Transverse colon (tissue), 4 donors: ENCODE measurements around the gene TMC5.

ENCODE experiments used
- CTCF ChIP-seq, 5 experiments: fragments of 200-600 bp in 3 of 5; fragments of 450-650 bp in 2 of 5; sonication (generic) in 3 of 5; IDR thresholded peaks; 1 replicate in 2 of 5; 2 replicates in 3 of 5; pipeline ENCODE4 v1.5.1; 2016 to 2017; ENCODE audit warnings: antibody characterized with exemption in 5 of 5, inconsistent platforms in 3 of 5, mild to moderate bottlenecking in 2 of 5, moderate library complexity in 1 of 5
- POLR2A ChIP-seq: fragments of 450-650 bp; IDR thresholded peaks from one replicate; pipeline ENCODE4 v1.6.1; 2016; ENCODE audit warnings: antibody characterized with exemption, mild to moderate bottlenecking, moderate library complexity
- POLR2AphosphoS5 ChIP-seq, 3 donors: sonication (generic); formaldehyde crosslinking; IDR thresholded peaks; one replicate each; pipeline ENCODE4 v1.6.1; 2016; ENCODE audit warnings: antibody characterized with exemption in 3 of 3

GRCh38 chr16:19436540-19436939, 18.9 kb downstream of the TMC5 start:
- TF ChIP-seq CTCF (IDR thresholded peaks at IDR 0.05) (no peak), POLR2A (no peak), POLR2AphosphoS5 (IDR thresholded peaks at IDR 0.05) (no peak)
